ENCODE data around the gene HIPK2. TPM values are rescaled to one million over a fixed set of nuclear protein-coding genes. Genes with fewer than 3 reads are reported as not detected.

Gene HIPK2
- total and polyA plus RNA-seq, 3 experiments from 2014 or later = 1.7 to 22.7 (median 21.2) TPM

GRCh38 chr7:139566075-139566474 is 211.7 kb downstream of the HIPK2 start:
- H3K4me3 Mint-ChIP-seq = no peak overlapping the region

GRCh38 chr7:139563856-139564255 is 213.9 kb downstream of the HIPK2 start:
- CTCF ChIA-PET = no interaction called here
- Mint-ChIP-seq H3K27me3 (peaks cover 4 to 8% of the 10 kb centered on the region in 2 donors), H3K4me3 (no peak overlapping the region), H3K36me3 (peaks cover 4 to 9% (median 5%) of the 10 kb centered on the region in 3 donors), H3K27ac (no peak overlapping the region), H3K4me1 (peaks cover 5 to 27% (median 13%) of the 10 kb centered on the region in 3 donors), H3K9me3 (peaks cover 0 to 3% (median 0%) of the 10 kb centered on the region in 5 donors)
- no peaks in the 10 kb centered on the region for H3K4me1 ChIP-seq (ENCODE audit: insufficient read depth, low read length)
- peak in 1 of 5 donors; percentile 16 for DNase-seq
- no peak overlapping the region for H3K27ac ChIP-seq (ENCODE audit: low read depth, low read length)
- no peaks in the 10 kb centered on the region for H3K9me3 ChIP-seq (ENCODE audit: low read length)
- H3K27me3 ChIP-seq (ENCODE audit: insufficient read depth, low read length, poor library complexity, severe bottlenecking) = no peaks in the 10 kb centered on the region
- no peaks in the 10 kb centered on the region for H3K36me3 ChIP-seq (ENCODE audit: insufficient read depth, low read length)
- H3K4me3 ChIP-seq (ENCODE audit: low read length) = no peak overlapping the region
- POLR2A ChIA-PET = no interaction called here

More at GRCh38 chr7:139566075-139566474, 211.7 kb downstream of the HIPK2 start:
- Histone ChIP-seq H3K27me3 (ENCODE audit: insufficient read depth, low read length, poor library complexity, severe bottlenecking) (no peaks in the 10 kb centered on the region), H3K27ac (ENCODE audit: low read depth, low read length) (no peak overlapping the region), H3K9me3 (ENCODE audit: low read length) (no peaks in the 10 kb centered on the region), H3K4me1 (ENCODE audit: insufficient read depth, low read length) (no peaks in the 10 kb centered on the region), H3K36me3 (ENCODE audit: insufficient read depth, low read length) (no peaks in the 10 kb centered on the region), H3K4me3 (ENCODE audit: low read length) (no peak overlapping the region)
- Mint-ChIP-seq H3K4me1 (peaks cover 5 to 27% (median 13%) of the 10 kb centered on the region in 3 donors), H3K27me3 (no peaks in the 10 kb centered on the region), H3K9me3 (no peaks in the 10 kb centered on the region), H3K27ac (peak overlapping the region in 2 of 8 donors; percentile 35 to 64), H3K36me3 (peaks cover 0 to 12% (median 7%) of the 10 kb centered on the region in 3 donors)
- POLR2A ChIA-PET = no interaction called here
- CTCF ChIA-PET = interaction anchor here (1.1 kb wide), 1 partner anchor 18 kb away, joined by 3 read pairs; no protein-coding TSS in a partner anchor
- DNase-seq = no peak

- peaks cover 4 to 12% of the 10 kb centered on the region in 2 donors for H3K27me3 Mint-ChIP-seq
- Histone ChIP-seq H3K27ac (ENCODE audit: low read depth, low read length) (no peak overlapping the region), H3K4me3 (ENCODE audit: low read length) (no peak overlapping the region), H3K4me1 (ENCODE audit: insufficient read depth, low read length) (no peaks in the 10 kb centered on the region), H3K9me3 (ENCODE audit: low read length) (no peaks in the 10 kb centered on the region), H3K27me3 (ENCODE audit: insufficient read depth, low read length, poor library complexity, severe bottlenecking) (no peaks in the 10 kb centered on the region), H3K36me3 (ENCODE audit: insufficient read depth, low read length) (no peaks in the 10 kb centered on the region)
- ChIA-PET POLR2A (no interaction called here), CTCF (no interaction called here)
- H3K36me3 Mint-ChIP-seq = peaks cover 2 to 9% (median 5%) of the 10 kb centered on the region in 3 donors
- no peak overlapping the region for H3K4me3 Mint-ChIP-seq
- H3K4me1 Mint-ChIP-seq = peaks cover 4 to 27% (median 13%) of the 10 kb centered on the region in 3 donors
- DNase-seq = no peak
- H3K9me3 Mint-ChIP-seq = peaks cover 0 to 3% (median 0%) of the 10 kb centered on the region in 5 donors
- H3K27ac Mint-ChIP-seq = peak overlapping the region in 1 of 8 donors; percentile 42
These were observed 214.7 kb downstream of the HIPK2 start for GRCh38 chr7:139562961-139563565.

- H3K36me3 Mint-ChIP-seq = peaks cover 0 to 9% (median 5%) of the 10 kb centered on the region in 3 donors
- H3K4me3 Mint-ChIP-seq = no peak overlapping the region
- H3K27me3 Mint-ChIP-seq = peaks cover 4 to 17% of the 10 kb centered on the region in 2 donors
- Histone ChIP-seq H3K27me3 (ENCODE audit: insufficient read depth, low read length, poor library complexity, severe bottlenecking) (no peaks in the 10 kb centered on the region), H3K27ac (ENCODE audit: low read depth, low read length) (no peak overlapping the region), H3K36me3 (ENCODE audit: insufficient read depth, low read length) (no peaks in the 10 kb centered on the region), H3K4me1 (ENCODE audit: insufficient read depth, low read length) (no peaks in the 10 kb centered on the region), H3K9me3 (ENCODE audit: low read length) (no peaks in the 10 kb centered on the region), H3K4me3 (ENCODE audit: low read length) (no peak overlapping the region)
- H3K27ac Mint-ChIP-seq = no peak overlapping the region
- CTCF ChIA-PET = no interaction called here
- H3K4me1 Mint-ChIP-seq = peaks cover 4 to 27% (median 13%) of the 10 kb centered on the region in 3 donors
- peaks cover 0 to 3% (median 0%) of the 10 kb centered on the region in 5 donors for H3K9me3 Mint-ChIP-seq
- DNase-seq = no peak
- POLR2A ChIA-PET = no interaction called here
These were observed 215.3 kb downstream of the HIPK2 start for GRCh38 chr7:139562491-139562890.

- Mint-ChIP-seq H3K36me3 (peaks cover 0 to 9% (median 5%) of the 10 kb centered on the region in 3 donors), H3K27ac (no peak overlapping the region), H3K9me3 (peaks cover 0 to 3% (median 0%) of the 10 kb centered on the region in 5 donors), H3K27me3 (peaks cover 4 to 18% of the 10 kb centered on the region in 2 donors), H3K4me1 (peaks cover 4 to 17% (median 8%) of the 10 kb centered on the region in 3 donors), H3K4me3 (no peak overlapping the region)
- Histone ChIP-seq H3K4me1 (ENCODE audit: insufficient read depth, low read length) (no peaks in the 10 kb centered on the region), H3K9me3 (ENCODE audit: low read length) (no peaks in the 10 kb centered on the region), H3K36me3 (ENCODE audit: insufficient read depth, low read length) (no peaks in the 10 kb centered on the region), H3K4me3 (ENCODE audit: low read length) (no peak overlapping the region), H3K27me3 (ENCODE audit: insufficient read depth, low read length, poor library complexity, severe bottlenecking) (no peaks in the 10 kb centered on the region), H3K27ac (ENCODE audit: low read depth, low read length) (no peak overlapping the region)
- POLR2A ChIA-PET = no interaction called here
- DNase-seq = no peak
- CTCF ChIA-PET = no interaction called here
These were observed 217.1 kb downstream of the HIPK2 start for GRCh38 chr7:139560678-139561077.

- DNase-seq = no peak
- Mint-ChIP-seq H3K27ac (no peak overlapping the region), H3K4me1 (peaks cover 0 to 12% (median 4%) of the 10 kb centered on the region in 3 donors), H3K4me3 (no peak overlapping the region), H3K9me3 (peaks cover 0 to 3% (median 0%) of the 10 kb centered on the region in 5 donors), H3K27me3 (peaks cover 4 to 18% of the 10 kb centered on the region in 2 donors), H3K36me3 (peaks cover 0 to 9% (median 5%) of the 10 kb centered on the region in 3 donors)
- Histone ChIP-seq H3K27ac (ENCODE audit: low read depth, low read length) (no peak overlapping the region), H3K27me3 (ENCODE audit: insufficient read depth, low read length, poor library complexity, severe bottlenecking) (no peaks in the 10 kb centered on the region), H3K9me3 (ENCODE audit: low read length) (no peaks in the 10 kb centered on the region), H3K4me3 (ENCODE audit: low read length) (no peak overlapping the region), H3K36me3 (ENCODE audit: insufficient read depth, low read length) (no peaks in the 10 kb centered on the region), H3K4me1 (ENCODE audit: insufficient read depth, low read length) (no peaks in the 10 kb centered on the region)
- CTCF ChIA-PET = no interaction called here
- POLR2A ChIA-PET = no interaction called here
These were observed 217.6 kb downstream of the HIPK2 start for GRCh38 chr7:139560199-139560598.

- ChIA-PET POLR2A (no interaction called here), CTCF (no interaction called here)
- Mint-ChIP-seq H3K27ac (no peak overlapping the region), H3K27me3 (peaks cover 5 to 21% of the 10 kb centered on the region in 2 donors), H3K4me1 (peaks cover 0 to 5% (median 0%) of the 10 kb centered on the region in 3 donors), H3K36me3 (peaks cover 0 to 9% (median 5%) of the 10 kb centered on the region in 3 donors), H3K9me3 (peaks cover 0 to 4% (median 0%) of the 10 kb centered on the region in 5 donors), H3K4me3 (no peak overlapping the region)
- no peak for DNase-seq
- H3K36me3 ChIP-seq (ENCODE audit: insufficient read depth, low read length) = no peaks in the 10 kb centered on the region
- H3K4me3 ChIP-seq (ENCODE audit: low read length) = no peak overlapping the region
- H3K27ac ChIP-seq (ENCODE audit: low read depth, low read length) = no peak overlapping the region
- no peaks in the 10 kb centered on the region for H3K4me1 ChIP-seq (ENCODE audit: insufficient read depth, low read length)
- H3K9me3 ChIP-seq (ENCODE audit: low read length) = no peaks in the 10 kb centered on the region
- no peaks in the 10 kb centered on the region for H3K27me3 ChIP-seq (ENCODE audit: insufficient read depth, low read length, poor library complexity, severe bottlenecking)
These were observed 218.3 kb downstream of the HIPK2 start for GRCh38 chr7:139559364-139560105.
